Neutrophil (primary cell): ENCODE measurements around the gene SLC22A25.
"Not testable (repeated sequence)": the region's sequence is repeated elsewhere in the genome, so short reads cannot be mapped to it uniquely, and the experiment has no call there.

Source experiments
- H3K27ac ChIP-seq: fragments of 200-600 bp; sonication (generic); 2 replicates; pipeline ENCODE4 v1.5.1; 2016; ENCODE audit warnings: mild to moderate bottlenecking, moderate library complexity
- H3K27me3 ChIP-seq: fragments of 200-600 bp; sonication (generic); 2 replicates; pipeline ENCODE4 v1.6.0; 2016; ENCODE audit warnings: mild to moderate bottlenecking
- H3K36me3 ChIP-seq: fragments of 200-600 bp; sonication (generic); 2 replicates; pipeline ENCODE4 v1.5.1; 2017
- H3K4me1 ChIP-seq, 2 experiments: fragments of 200-600 bp in 1 of 2; sonication (generic) in 1 of 2; 1 replicate in 1 of 2; 2 replicates in 1 of 2; pipeline versions ENCODE4 v1.5.1 to v1.6.1; 2013 to 2016; ENCODE audit warnings: low read depth in 1 of 2, low read length in 1 of 2, mild to moderate bottlenecking in 1 of 2, moderate library complexity in 1 of 2; ENCODE audit not compliant: control insufficient read depth in 1 of 2, insufficient read depth in 1 of 2
- H3K4me3 ChIP-seq, 2 experiments: fragments of 200-600 bp in 1 of 2; sonication (generic) in 1 of 2; 1 replicate in 1 of 2; 2 replicates in 1 of 2; pipeline ENCODE4 v1.5.1; 2013 to 2016; ENCODE audit warnings: low read depth in 1 of 2, low read length in 1 of 2, mild to moderate bottlenecking in 1 of 2, moderate library complexity in 1 of 2
- H3K9me3 ChIP-seq: fragments of 200-600 bp; sonication (generic); 2 replicates; pipeline ENCODE4 v1.5.1; 2016
- TF ChIP-seq, protein P1 (sequence below): fragments of 200-600 bp; sonication (generic); IDR thresholded peaks from 2 replicates; pipeline ENCODE4 v1.5.1; 2016; ENCODE audit warnings: antibody characterized with exemption

The SLC22A25 gene

DNA sequence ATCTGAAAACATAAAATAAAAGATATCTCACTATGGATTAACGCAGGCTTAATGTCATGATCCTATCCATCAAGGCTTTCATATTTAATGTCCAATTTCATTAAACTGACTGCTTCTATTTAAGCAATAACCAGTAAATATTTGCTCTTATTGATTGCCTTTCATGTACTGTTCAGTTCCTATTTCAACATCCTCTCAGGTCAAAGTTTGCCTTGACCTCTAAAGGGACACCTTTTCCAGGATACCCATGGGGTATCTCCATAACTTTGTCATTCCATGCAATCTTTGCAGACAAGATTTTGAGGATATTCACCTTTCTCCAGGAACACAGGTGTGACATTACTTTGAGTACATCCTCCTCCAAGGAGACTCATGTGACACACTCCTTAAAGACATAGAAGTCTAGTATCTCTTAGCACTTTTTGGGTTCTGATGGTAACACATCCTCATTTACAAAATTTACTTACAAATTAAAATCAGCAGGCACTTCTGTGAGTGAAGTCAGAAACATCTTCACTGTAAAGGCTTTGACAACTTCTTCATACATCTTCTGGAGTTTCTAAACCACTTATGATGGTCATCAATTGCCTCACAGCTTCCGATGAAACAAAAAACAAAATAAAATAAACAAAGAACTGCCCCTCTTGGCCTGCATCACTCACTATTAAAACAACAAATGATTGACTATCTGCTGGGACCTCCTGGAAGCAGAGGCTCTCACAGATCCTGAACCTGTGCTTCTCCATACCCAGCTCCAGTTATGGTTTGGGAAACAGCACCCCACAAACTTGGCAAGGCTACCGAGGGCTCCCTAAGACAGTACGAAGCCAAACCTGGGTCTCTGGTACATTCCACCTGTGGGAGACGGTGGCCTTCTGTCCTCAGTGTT, 7.0 kb upstream of the SLC22A25 start:
- H3K27ac ChIP-seq: no peak overlapping the region
- H3K36me3 ChIP-seq: no peaks in the 10 kb centered on the region
- TF ChIP-seq, protein P1, sequence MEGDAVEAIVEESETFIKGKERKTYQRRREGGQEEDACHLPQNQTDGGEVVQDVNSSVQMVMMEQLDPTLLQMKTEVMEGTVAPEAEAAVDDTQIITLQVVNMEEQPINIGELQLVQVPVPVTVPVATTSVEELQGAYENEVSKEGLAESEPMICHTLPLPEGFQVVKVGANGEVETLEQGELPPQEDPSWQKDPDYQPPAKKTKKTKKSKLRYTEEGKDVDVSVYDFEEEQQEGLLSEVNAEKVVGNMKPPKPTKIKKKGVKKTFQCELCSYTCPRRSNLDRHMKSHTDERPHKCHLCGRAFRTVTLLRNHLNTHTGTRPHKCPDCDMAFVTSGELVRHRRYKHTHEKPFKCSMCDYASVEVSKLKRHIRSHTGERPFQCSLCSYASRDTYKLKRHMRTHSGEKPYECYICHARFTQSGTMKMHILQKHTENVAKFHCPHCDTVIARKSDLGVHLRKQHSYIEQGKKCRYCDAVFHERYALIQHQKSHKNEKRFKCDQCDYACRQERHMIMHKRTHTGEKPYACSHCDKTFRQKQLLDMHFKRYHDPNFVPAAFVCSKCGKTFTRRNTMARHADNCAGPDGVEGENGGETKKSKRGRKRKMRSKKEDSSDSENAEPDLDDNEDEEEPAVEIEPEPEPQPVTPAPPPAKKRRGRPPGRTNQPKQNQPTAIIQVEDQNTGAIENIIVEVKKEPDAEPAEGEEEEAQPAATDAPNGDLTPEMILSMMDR: no peak
- H3K4me1 ChIP-seq: no peaks in the 10 kb centered on the region
- peaks cover 35% of the 10 kb centered on the region for H3K27me3 ChIP-seq
- no peak overlapping the region for H3K4me3 ChIP-seq
- no peaks in the 10 kb centered on the region for H3K9me3 ChIP-seq

GRCh38 chr11:63248966-63249365, 5.6 kb upstream of the SLC22A25 start:
- Histone ChIP-seq H3K27me3 (peaks cover 35% of the 10 kb centered on the region), H3K36me3 (no peaks in the 10 kb centered on the region), H3K4me1 (no peaks in the 10 kb centered on the region), H3K4me3 (no peak overlapping the region), H3K27ac (no peak overlapping the region), H3K9me3 (no peaks in the 10 kb centered on the region)
- TF ChIP-seq, protein P1: no peak

GRCh38 chr11:63247237-63248002, 4.0 kb upstream of the SLC22A25 start:
- not testable (repeated sequence) for H3K36me3 ChIP-seq, H3K9me3 ChIP-seq, H3K27ac ChIP-seq, H3K4me1 ChIP-seq, H3K4me3 ChIP-seq
- peaks cover 41% of the 10 kb centered on the region for H3K27me3 ChIP-seq

DNA sequence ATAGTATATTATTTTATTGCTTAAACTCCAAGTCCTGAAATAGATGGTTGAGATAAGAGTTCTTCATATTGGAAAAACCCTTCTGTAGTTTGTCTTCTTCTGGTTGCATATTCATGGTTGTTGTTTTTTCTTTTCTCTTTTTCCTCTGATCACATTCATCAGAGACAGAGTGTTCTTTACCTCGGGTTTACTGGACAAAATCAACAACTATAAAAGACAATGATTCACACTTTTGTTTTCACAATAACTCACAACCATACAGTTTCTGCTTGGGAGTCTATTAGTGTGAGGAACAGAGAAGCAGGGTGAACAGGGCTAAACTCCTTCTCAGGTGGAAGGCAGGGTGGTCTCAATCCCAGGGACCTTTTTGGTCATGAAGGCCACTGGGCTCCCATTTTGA, 2.6 kb upstream of the SLC22A25 start:
- Histone ChIP-seq H3K27me3 (peaks cover 41% of the 10 kb centered on the region), H3K27ac (no peak overlapping the region), H3K4me3 (no peak overlapping the region), H3K4me1 (no peaks in the 10 kb centered on the region), H3K9me3 (no peaks in the 10 kb centered on the region), H3K36me3 (no peaks in the 10 kb centered on the region)
- TF ChIP-seq, protein P1: no peak

GRCh38 chr11:63244862-63245261, 1.5 kb upstream of the SLC22A25 start:
- no peaks in the 10 kb centered on the region for H3K9me3 ChIP-seq
- H3K27ac ChIP-seq: no peak overlapping the region
- H3K27me3 ChIP-seq: peaks cover 34% of the 10 kb centered on the region
- H3K4me1 ChIP-seq: no peaks in the 10 kb centered on the region
- H3K36me3 ChIP-seq: no peaks in the 10 kb centered on the region
- TF ChIP-seq, protein P1: no peak
- no peak overlapping the region for H3K4me3 ChIP-seq
